Activated CD8-positive, alpha-beta memory T cell treated with anti-CD3 and anti-CD28 coated beads, Interleukin-2, amount 50 U/mL, for 4 hours (primary cell): Measurements from ENCODE around the gene PRKCH.

Experiments used
- DNase-seq: peaks from one replicate; pipeline ENCODE4 v3.0.0-alpha.2; 2020

The PRKCH gene

GRCh38 chr14:61537563-61538463, 216.4 kb downstream of the PRKCH start:
- peak; percentile 58 for DNase-seq

GRCh38 chr14:61538464-61539022, 217.2 kb downstream of the PRKCH start:
- DNase-seq = no peak

- DNase-seq = no peak
Measured at GRCh38 chr14:61539631-61540030, 218.3 kb downstream of the PRKCH start.

GRCh38 chr14:61540931-61541330, 219.6 kb downstream of the PRKCH start:
- DNase-seq = no peak

- no peak for DNase-seq
Measured at GRCh38 chr14:61542848-61543790, 221.7 kb downstream of the PRKCH start.

DNA sequence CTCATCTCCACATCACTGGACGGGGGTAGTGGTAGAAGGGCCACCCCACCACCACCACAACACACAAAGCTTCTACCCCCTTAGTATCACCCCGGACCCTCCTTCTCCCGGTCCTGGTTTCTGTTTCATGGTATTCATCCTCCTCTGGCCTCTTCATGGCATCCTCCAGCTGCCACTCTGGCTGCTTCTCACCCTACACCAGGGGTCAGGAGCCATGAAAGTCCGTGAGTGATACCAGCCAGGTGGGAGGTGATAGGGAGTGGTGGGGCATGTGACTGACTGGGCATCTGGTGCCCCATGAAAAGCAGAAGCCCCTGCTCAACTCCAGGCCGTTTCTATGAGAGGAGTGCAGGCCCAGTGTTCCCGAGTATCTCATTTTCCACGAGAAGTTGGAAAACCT, 222.6 kb downstream of the PRKCH start:
- no peak for DNase-seq

- DNase-seq = no peak
Measured at GRCh38 chr14:61544448-61545330, 223.3 kb downstream of the PRKCH start.

- no peak for DNase-seq
Measured at GRCh38 chr14:61545726-61546455, 224.5 kb downstream of the PRKCH start.

DNA sequence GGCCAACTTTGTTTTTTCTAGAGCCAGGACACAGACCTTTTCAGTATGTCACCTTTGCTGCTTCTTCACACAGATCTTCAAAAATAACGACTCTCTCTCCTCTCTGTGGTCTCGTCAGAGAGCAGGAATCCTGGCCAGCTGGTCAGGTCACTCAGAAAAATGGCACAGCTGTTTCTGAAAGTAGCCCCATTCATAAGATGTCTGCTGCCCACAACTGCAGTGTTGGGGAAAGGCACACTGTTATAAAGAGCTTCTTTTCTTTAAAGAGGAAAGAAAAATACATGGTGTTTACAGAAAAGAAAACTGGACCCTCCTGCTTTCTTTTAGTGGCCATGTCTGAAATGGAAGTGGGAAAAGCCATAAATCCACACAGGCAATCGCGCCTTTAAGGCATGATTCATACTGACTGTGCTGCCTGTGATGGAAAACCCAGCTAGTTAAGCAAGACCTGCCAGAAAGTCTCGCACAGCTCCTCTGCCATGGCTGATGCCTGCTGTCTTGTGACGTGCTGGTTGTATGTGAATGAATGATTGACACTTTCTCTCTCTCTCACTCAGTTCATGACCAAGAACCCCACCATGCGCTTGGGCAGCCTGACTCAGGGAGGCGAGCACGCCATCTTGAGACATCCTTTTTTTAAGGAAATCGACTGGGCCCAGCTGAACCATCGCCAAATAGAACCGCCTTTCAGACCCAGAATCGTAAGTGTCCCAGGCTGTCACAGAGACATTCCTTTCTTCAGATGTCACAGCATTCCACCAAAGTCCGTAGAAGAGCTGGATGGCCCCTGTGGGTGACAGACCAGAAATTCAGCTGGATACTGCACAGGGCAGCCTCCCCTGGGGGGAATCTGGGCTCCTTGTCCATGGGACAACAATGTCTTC, 226.0 kb downstream of the PRKCH start:
- no peak for DNase-seq

DNA sequence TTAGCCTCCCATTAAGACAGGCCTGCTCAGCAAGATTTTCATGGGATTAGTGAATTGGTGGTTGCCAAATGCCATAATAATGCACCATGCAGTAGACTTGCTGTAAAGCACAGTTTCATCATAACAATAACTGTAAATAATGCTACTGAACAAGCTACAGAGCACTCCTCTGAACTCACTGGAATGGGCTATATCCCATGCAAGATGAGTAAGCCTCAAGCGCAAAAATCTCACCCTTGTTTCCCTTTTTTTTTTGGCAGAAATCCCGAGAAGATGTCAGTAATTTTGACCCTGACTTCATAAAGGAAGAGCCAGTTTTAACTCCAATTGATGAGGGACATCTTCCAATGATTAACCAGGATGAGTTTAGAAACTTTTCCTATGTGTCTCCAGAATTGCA, 228.0 kb downstream of the PRKCH start:
- no peak for DNase-seq

- no peak for DNase-seq
Measured at GRCh38 chr14:61551384-61551783, 230.0 kb downstream of the PRKCH start.

DNA sequence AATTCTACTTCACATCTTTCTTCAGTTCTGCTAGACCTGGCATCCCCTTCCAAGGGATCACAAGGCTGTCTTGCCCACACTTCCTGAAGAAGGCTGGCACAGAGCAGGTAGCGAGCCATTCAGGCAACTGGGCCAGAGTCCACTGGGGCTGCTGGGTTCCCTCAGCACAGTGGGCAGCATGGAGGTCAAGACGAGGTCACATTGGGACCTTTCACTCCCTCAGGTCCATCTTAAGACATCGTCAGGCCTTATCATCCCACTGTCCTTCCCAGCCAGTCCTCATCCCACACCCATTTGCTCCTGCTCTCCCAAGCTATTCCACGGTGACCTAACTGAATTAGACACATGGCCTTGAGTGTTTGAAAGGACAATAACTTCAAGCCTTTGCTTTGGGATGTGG, 230.9 kb downstream of the PRKCH start:
- DNase-seq = no peak

DNA sequence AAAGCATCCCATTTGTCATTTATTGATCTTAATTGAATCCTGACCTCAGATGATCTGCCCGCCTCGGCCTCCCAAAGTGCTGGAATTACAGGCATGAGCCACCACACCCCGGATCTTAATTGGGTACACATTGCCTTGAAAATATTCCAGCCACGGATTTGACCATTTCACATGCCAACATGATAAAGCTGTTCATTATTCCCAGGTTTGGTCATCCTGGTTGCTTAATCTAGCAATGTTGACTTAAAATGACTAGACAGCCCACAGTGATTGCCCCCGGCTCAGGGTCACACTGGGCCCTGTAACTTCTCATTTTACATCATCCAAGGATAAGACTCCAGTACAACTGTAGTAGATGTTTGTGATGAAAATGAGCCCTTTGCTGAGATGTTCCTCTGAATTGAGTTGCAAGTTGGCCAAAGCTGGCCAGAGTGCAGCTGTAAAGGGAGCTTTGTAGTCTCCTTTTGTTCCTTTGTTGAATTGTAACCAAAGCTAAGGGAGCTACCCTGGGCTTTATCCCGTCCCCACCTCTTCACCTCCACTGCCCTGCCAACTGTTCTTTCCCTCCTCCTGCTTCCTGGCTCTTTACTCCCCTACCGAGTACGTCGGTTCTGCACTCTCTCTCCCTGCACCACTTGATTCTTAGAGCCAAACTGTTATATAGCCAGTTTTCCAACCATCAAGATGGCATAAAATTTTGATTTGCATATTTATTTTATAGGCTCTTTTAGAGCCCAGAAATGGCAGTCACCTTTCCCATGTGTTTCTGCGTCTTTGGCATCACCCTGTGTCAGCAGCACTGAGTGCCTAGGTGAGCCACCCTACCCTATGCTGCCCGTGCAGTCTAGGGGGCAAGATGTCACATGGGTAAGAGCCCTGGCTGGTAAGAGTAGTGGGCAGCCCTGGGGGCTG, 232.6 kb downstream of the PRKCH start:
- no peak for DNase-seq

DNA sequence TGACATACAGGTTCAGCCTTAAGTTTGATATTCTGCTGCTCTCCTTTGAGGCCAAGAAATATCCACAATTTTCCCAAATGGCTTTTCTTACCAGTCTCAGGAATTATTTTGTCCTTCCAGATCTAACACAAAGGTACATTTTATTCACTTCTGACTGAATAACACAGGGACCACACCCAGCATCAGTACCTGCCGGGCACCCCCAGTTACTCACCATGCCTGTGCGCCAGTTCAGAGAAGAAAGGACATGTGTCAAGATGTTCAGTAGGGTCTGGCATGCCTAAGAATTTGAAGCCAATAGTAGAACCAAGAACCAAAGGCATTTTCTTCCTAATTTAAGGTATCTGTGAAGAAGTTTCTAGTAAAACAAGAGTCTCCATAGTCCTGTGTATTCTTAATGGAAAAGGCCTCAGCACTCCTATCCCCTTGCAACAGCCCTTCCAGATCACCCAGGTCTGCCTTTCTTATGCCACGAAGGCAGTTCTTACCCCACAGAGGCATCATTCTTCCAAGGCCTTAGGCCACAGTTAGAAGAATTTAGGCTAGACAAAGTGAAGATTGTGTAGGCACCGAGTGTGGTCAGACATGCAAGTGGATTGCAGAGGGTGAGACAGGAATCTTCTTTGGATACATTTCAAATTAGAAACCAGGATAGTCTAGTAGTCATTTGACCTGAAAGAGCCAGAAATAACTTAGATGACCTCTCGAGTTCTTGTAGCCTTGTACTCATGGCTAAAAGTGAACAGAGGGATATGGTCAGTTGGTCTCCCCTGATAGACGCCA, 233.9 kb downstream of the PRKCH start:
- DNase-seq = no peak

DNA sequence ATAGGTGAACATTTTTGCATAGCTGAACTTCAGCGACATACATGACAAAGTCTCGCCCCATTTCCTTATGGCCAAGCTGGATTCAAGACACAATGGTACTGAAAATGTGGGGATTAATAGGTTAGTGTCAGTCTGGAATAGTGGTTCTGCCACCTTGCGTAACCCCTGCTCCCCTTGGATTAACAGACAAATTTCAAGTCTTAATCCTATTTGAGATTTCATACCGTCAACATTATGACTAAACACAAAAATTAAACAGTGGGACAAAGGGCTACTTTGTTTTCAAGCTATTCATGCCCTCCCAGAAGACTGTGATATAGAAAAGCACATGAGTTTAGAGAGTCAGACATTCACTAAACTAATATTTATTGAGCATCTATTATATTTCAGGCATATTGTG, 235.1 kb downstream of the PRKCH start:
- DNase-seq = no peak

GRCh38 chr14:61557262-61557661, 235.9 kb downstream of the PRKCH start:
- DNase-seq = no peak

- no peak for DNase-seq
Measured at GRCh38 chr14:61557854-61558253, 236.5 kb downstream of the PRKCH start.

- no peak for DNase-seq
Measured at GRCh38 chr14:61558271-61558670, 236.9 kb downstream of the PRKCH start.
